DMS53 treated with DMSO at 0.1 percent for 48 hours (cell line): ENCODE results near the gene SV2C.

ENCODE experiments used
- DNase-seq: peaks from one replicate; lab custom pipeline; 2025; ENCODE audit not compliant: unreplicated experiment; lab: John Stamatoyannopoulos, UW

Gene SV2C

GRCh38 chr5:76249621-76250020 is 166.4 kb downstream of the SV2C start:
- no peak for DNase-seq

- no peak for DNase-seq
These were observed 167.3 kb downstream of the SV2C start for GRCh38 chr5:76250463-76250862.

- no peak for DNase-seq
These were observed 168.5 kb downstream of the SV2C start for GRCh38 chr5:76251656-76252055.

GRCh38 chr5:76252437-76252836 is 169.3 kb downstream of the SV2C start:
- DNase-seq, result no peak

- peak; percentile 58 for DNase-seq
These were observed 173.1 kb downstream of the SV2C start for GRCh38 chr5:76256116-76256889.

- no peak for DNase-seq
These were observed 174.1 kb downstream of the SV2C start for GRCh38 chr5:76257225-76257833.

- no peak for DNase-seq
These were observed 174.7 kb downstream of the SV2C start for GRCh38 chr5:76257897-76258296.

- no peak for DNase-seq
These were observed 181.5 kb downstream of the SV2C start for GRCh38 chr5:76264681-76265080.

- no peak for DNase-seq
These were observed 186.2 kb downstream of the SV2C start for GRCh38 chr5:76269259-76269931.

GRCh38 chr5:76269932-76270610 is 186.9 kb downstream of the SV2C start:
- no peak for DNase-seq

- DNase-seq, result no peak
These were observed 188.7 kb downstream of the SV2C start for GRCh38 chr5:76271836-76272235.

GRCh38 chr5:76273206-76273885 is 190.2 kb downstream of the SV2C start:
- DNase-seq, result no peak

- no peak for DNase-seq
These were observed 191.4 kb downstream of the SV2C start for GRCh38 chr5:76274571-76274970.

GRCh38 chr5:76277736-76278135 is 194.6 kb downstream of the SV2C start:
- DNase-seq, result no peak

- DNase-seq, result no peak
These were observed 195.1 kb downstream of the SV2C start for GRCh38 chr5:76278261-76278789.

- DNase-seq, result no peak
These were observed 197.3 kb downstream of the SV2C start for GRCh38 chr5:76280494-76280893.

GRCh38 chr5:76283670-76284069 is 200.5 kb downstream of the SV2C start:
- no peak for DNase-seq

GRCh38 chr5:76289692-76290091 is 206.5 kb downstream of the SV2C start:
- no peak for DNase-seq

GRCh38 chr5:76290321-76290757 is 207.2 kb downstream of the SV2C start:
- peak; percentile 12 for DNase-seq

- DNase-seq, result peak; percentile 28
These were observed 208.3 kb downstream of the SV2C start for GRCh38 chr5:76291305-76292077.
